ENCODE data around the gene THAP7. TPM values are rescaled to one million over a fixed set of nuclear protein-coding genes. Genes with fewer than 3 reads are reported as not detected.

Gene THAP7
- total and polyA plus RNA-seq, 2 donors (not counting 3 experiments of a cell fraction or from before 2014, with no cell fraction given), result 13.5 to 24.4 TPM

DNA sequence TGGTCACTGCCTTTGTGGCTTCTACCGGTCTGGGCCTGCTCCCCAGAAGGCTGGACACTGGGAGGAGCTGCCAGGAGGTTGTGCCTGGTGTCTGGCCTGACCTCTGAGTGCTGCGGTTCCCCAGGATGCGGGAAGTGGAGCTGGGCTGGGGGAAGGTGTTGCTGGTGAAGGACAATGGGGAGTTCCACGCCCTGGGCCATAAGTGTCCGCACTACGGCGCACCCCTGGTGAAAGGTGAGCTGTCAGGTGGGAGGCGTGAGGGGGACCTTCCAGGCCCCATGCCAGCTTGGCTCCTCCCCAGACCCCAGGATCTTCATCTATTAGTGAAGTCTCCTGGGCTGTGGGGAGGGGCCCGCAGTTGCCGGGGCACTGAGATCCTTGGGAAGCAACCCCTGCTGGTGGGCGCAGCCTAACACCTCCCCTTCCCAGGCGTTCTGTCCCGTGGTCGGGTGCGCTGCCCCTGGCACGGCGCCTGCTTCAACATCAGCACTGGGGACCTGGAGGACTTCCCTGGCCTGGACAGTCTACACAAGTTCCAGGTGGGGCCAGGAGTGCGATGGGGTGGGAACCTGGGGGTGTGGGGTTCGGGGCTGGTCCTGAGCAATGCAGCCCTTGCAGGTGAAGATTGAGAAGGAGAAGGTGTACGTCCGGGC lies 28.2 kb downstream of the THAP7 start:
- dilution Hi-C loops (cut with MboI; ENCODE audit: extremely low pct_ligation_motif_present, low sequenced_read_pairs) (no loop called here), intact Hi-C loops (cut with micrococcal nuclease) (no loop called here)
- Histone ChIP-seq H4K20me1 (replicated peaks; ENCODE audit: control insufficient read depth, extremely low read depth, insufficient read depth, low read length) (no peaks in the 10 kb centered on the region), H3K4me1 (ENCODE audit: control insufficient read depth, extremely low read depth, insufficient read depth, low read length) (peaks cover 2% of the 10 kb centered on the region), H3K4me3 (replicated peaks in 1 of 3; ENCODE audit: insufficient read depth in 1 of 3, low read depth in 1 of 3, low read length in 3 of 3) (no peak overlapping the region), H3K27ac (ENCODE audit: insufficient read depth, low read depth, low read length) (no peak overlapping the region), H3K27me3 (ENCODE audit: control insufficient read depth in 2 of 2, insufficient read depth in 2 of 2, low read length in 2 of 2) (no peaks in the 10 kb centered on the region), H3K9me3 (replicated peaks; ENCODE audit: control insufficient read depth, insufficient read depth, low read length) (peaks cover 3% of the 10 kb centered on the region), H3K79me2 (ENCODE audit: control insufficient read depth, insufficient read depth, low read length) (no peaks in the 10 kb centered on the region), H2AFZ (ENCODE audit: low read depth, low read length) (no peak overlapping the region), H3K36me3 (ENCODE audit: control insufficient read depth in 2 of 2, extremely low read depth in 1 of 2, insufficient read depth in 2 of 2, low read length in 2 of 2) (no peaks in the 10 kb centered on the region), H3K4me2 (ENCODE audit: insufficient read depth, low read length) (no peak overlapping the region), H3K9ac (replicated peaks; ENCODE audit: extremely low read depth, insufficient read depth, low read length) (no peak overlapping the region), H3K9me1 (replicated peaks; ENCODE audit: control insufficient read depth, extremely low read depth, insufficient read depth, low read length) (no peaks in the 10 kb centered on the region)
- TF ChIP-seq FOS (IDR thresholded peaks at IDR 0.05; ENCODE audit: borderline replicate concordance, insufficient read depth, low read length), result no peak
- TF ChIP-seq, protein P1, sequence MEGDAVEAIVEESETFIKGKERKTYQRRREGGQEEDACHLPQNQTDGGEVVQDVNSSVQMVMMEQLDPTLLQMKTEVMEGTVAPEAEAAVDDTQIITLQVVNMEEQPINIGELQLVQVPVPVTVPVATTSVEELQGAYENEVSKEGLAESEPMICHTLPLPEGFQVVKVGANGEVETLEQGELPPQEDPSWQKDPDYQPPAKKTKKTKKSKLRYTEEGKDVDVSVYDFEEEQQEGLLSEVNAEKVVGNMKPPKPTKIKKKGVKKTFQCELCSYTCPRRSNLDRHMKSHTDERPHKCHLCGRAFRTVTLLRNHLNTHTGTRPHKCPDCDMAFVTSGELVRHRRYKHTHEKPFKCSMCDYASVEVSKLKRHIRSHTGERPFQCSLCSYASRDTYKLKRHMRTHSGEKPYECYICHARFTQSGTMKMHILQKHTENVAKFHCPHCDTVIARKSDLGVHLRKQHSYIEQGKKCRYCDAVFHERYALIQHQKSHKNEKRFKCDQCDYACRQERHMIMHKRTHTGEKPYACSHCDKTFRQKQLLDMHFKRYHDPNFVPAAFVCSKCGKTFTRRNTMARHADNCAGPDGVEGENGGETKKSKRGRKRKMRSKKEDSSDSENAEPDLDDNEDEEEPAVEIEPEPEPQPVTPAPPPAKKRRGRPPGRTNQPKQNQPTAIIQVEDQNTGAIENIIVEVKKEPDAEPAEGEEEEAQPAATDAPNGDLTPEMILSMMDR (IDR thresholded peaks at IDR 0.05; ENCODE audit: extremely low read depth in 1 of 2, insufficient read depth in 1 of 2, low read depth in 1 of 2, low read length in 2 of 2), result no peak
- TF ChIP-seq JUN (IDR thresholded peaks at IDR 0.05; ENCODE audit: borderline replicate concordance, insufficient read depth, insufficient read length, low read depth), result no peak
- TF ChIP-seq GATA2 (IDR thresholded peaks at IDR 0.05; ENCODE audit: insufficient read depth, insufficient read length, low read depth, low read length), result no peak
- TF ChIP-seq EZH2 (IDR thresholded peaks at IDR 0.05; ENCODE audit: borderline replicate concordance, low read depth, low read length, severe bottlenecking), result no peak
- TF ChIP-seq POLR2AphosphoS5 (IDR thresholded peaks at IDR 0.05; ENCODE audit: insufficient read depth, low read depth, low read length), result no peak
- no peak for TF ChIP-seq POLR2A (IDR thresholded peaks at IDR 0.05; ENCODE audit: low read depth, low read length)
- no peak for TF ChIP-seq MYC (IDR thresholded peaks at IDR 0.05; ENCODE audit: low read depth, low read length)
- no peak for TF ChIP-seq MAX (IDR thresholded peaks at IDR 0.05; ENCODE audit: insufficient read depth, insufficient read length)
- BruUV-seq (replicated peaks), result no TSS peak
- FAIRE-seq (no peak), DNase-seq (ENCODE audit: low read depth, low spot score) (no peak)
- ChIA-PET CTCF (interaction anchor here (1.4 to 2.8 kb wide), 3 partner anchors 8 to 88 kb away, joined by 5 to 13 read pairs (median 6); partner anchors contain the start of gene LZTR1), POLR2A (no interaction called here)

All from endothelial cell of umbilical vein (primary cell).